Ovary (tissue), 9 donors: ENCODE results near the gene ASPA. TPM values are rescaled to one million over a fixed set of nuclear protein-coding genes. Genes with fewer than 3 reads are reported as not detected.
"Not testable (repeated sequence)": the region's sequence is repeated elsewhere in the genome, so short reads cannot be mapped to it uniquely, and the experiment has no call there.

Source experiments
- DNase-seq, 5 donors: peaks; one replicate each; pipeline ENCODE4 v3.0.0-alpha.2; 2019 to 2020
- H3K27ac ChIP-seq, 2 donors: fragments of 200-600 bp; one replicate each; pipeline versions ENCODE4 v1.5.1 to v1.8.0; 2019 to 2022
- H3K27me3 ChIP-seq: fragments of 200-600 bp; one replicate; pipeline ENCODE4 v1.8.0; 2022
- H3K36me3 ChIP-seq: fragments of 200-600 bp; sonication (generic); one replicate; pipeline ENCODE4 v1.5.1; 2019
- H3K4me1 ChIP-seq: one replicate; pipeline ENCODE4 v1.8.1; 2013; ENCODE audit warnings: mild to moderate bottlenecking, moderate library complexity; ENCODE audit not compliant: insufficient read depth
- H3K4me3 ChIP-seq: fragments of 200-600 bp; sonication (generic); one replicate; pipeline ENCODE4 v1.5.1; 2017
- H3K9me3 ChIP-seq, 2 donors: fragments of 200-600 bp in 1 of 2; sonication (generic) in 1 of 2; one replicate each; pipeline versions ENCODE4 v1.5.1 to v1.8.1; 2013 to 2019; ENCODE audit warnings: mild to moderate bottlenecking in 1 of 2, moderate library complexity in 1 of 2
- EP300 ChIP-seq: sonication (generic); formaldehyde crosslinking; IDR thresholded peaks from one replicate; pipeline ENCODE4 v1.6.1; 2017; ENCODE audit warnings: antibody characterized with exemption
- POLR2A ChIP-seq: fragments of 450-650 bp; IDR thresholded peaks from one replicate; pipeline ENCODE4 v1.6.1; 2017; ENCODE audit warnings: antibody characterized with exemption, mild to moderate bottlenecking, moderate library complexity
- WGBS, 3 donors: extraction: QIAGEN DNeasy Blood & Tissue Kit in 1 of 3; methylation state at CpG; one replicate each; pipeline versions ENCODE4 v1.1.5 to v1.1.7; 2013 to 2017; 5-methylcytosine and 5-hydroxymethylcytosine counted together
- intact Hi-C, 4 donors: fragments of 100-400 bp; cut with DNase I; formaldehyde crosslinking; loops; one replicate each; pipeline versions ENCODE4 v1.11.0 to v1.15.1; 2022 to 2023
- polyA plus RNA-seq, 2 donors: library from polyadenylated mRNA; stranded (reverse); fragments of 200-250 nt in 1 of 2; fragments of 350-450 nt in 1 of 2; fragmentation: Illumina TruSeq in 1 of 2; extraction: RNeasy Lipid Tissue Mini Kit (QIAGEN cat#74804) in 1 of 2; gene quantifications; one replicate each; pipeline ENCODE4 v1.2.3, GENCODE V29; 2013 to 2014
- total RNA-seq, 7 donors: library from RNA; depleted of rRNA in 2 of 7; stranded (reverse); fragments of >200 nt in 2 of 7; fragmentation: NEBNext Ultra II Directional in 3 of 7; extraction: Animal tissue kit (Norgen Biotek cat#: 25700) in 3 of 7; gene quantifications; one replicate each; pipeline versions ENCODE4 v1.1.0 to v1.2.4, GENCODE V29; 2016 to 2023
- TF ChIP-seq, protein P1 (sequence below), 3 donors: fragments of 450-650 bp in 2 of 3; fragments of 200-600 bp in 1 of 3; IDR thresholded peaks; one replicate each; pipeline versions ENCODE4 v1.5.1 to v1.8.0; 2016 to 2022; ENCODE audit warnings: antibody characterized with exemption in 3 of 3, mild to moderate bottlenecking in 1 of 3
- donor health status: DM: no; HTN: no; CAD: no; lungs with moderate emphysema.
- donor health status: DM: no; HTN: no; CAD: no.
- donor health status: Bipolar disorder and iron deficiency.
- donor health status: DM: yes; HTN: yes; CAD: no.
- donor health status: DM: no; HTN: no; CAD: no.
- donor health status: DM: yes; HTN: yes; CAD: no.

ASPA gene
- total and polyA plus RNA-seq, 9 donors: 0.46 to 10.3 (median 2.9) TPM

DNA sequence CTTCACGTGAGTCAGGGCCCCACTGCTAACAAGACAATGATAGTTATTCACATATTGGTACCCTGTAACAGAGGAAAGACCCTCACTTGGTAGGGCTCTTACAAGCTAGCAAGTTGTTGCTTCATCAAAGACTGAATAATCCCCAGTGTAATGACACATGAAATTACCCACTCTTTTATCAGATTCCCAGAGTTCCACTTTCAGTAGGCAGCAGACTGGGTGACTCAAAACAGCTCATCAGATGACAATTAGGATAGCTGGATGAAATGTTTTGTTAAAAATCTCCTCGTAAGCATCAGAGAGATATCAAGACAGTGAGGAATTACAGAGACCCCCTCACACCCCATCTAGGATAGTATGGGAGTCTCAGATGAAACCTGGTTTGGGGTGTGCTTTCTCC is 35.3 kb upstream of the ASPA start:
- Histone ChIP-seq H3K4me1 (no peaks in the 10 kb centered on the region), H3K9me3 (no peaks in the 10 kb centered on the region), H3K27me3 (no peaks in the 10 kb centered on the region), H3K36me3 (no peaks in the 10 kb centered on the region), H3K27ac (no peak overlapping the region), H3K4me3 (no peak overlapping the region)
- intact Hi-C loops: no loop called here
- TF ChIP-seq, protein P1, sequence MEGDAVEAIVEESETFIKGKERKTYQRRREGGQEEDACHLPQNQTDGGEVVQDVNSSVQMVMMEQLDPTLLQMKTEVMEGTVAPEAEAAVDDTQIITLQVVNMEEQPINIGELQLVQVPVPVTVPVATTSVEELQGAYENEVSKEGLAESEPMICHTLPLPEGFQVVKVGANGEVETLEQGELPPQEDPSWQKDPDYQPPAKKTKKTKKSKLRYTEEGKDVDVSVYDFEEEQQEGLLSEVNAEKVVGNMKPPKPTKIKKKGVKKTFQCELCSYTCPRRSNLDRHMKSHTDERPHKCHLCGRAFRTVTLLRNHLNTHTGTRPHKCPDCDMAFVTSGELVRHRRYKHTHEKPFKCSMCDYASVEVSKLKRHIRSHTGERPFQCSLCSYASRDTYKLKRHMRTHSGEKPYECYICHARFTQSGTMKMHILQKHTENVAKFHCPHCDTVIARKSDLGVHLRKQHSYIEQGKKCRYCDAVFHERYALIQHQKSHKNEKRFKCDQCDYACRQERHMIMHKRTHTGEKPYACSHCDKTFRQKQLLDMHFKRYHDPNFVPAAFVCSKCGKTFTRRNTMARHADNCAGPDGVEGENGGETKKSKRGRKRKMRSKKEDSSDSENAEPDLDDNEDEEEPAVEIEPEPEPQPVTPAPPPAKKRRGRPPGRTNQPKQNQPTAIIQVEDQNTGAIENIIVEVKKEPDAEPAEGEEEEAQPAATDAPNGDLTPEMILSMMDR (IDR thresholded peaks at IDR 0.05): no peak
- no peak for TF ChIP-seq POLR2A
- no peak for TF ChIP-seq EP300
- no peak for DNase-seq
- WGBS, 3 donors: 55 to 62% (median 61%) methylated on average over 2 of the region's 2 CpGs

DNA sequence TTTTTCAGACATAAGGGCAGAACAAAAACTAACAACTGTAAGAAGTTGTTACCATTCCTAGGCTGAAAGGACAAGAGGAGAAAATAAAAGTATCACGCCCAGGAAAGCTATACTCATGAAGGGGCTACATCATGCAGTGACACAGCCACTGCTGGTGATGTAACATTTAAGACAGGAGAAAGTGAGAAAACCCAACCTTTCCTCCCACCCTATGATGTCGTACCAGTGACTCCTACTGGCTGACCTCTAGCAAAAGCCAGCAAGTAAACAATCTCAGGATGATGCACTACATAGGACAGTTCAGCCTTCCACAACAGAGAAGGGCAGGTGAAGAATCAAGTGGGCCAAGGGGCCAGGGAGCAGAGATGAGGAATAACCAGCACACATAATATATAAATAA is 28.2 kb upstream of the ASPA start:
- Histone ChIP-seq H3K27ac (no peak overlapping the region), H3K9me3 (no peaks in the 10 kb centered on the region), H3K36me3 (no peaks in the 10 kb centered on the region), H3K27me3 (no peaks in the 10 kb centered on the region), H3K4me1 (no peaks in the 10 kb centered on the region), H3K4me3 (no peak overlapping the region)
- TF ChIP-seq, protein P1 (IDR thresholded peaks at IDR 0.05): no peak
- TF ChIP-seq EP300 (no peak), POLR2A (no peak)
- WGBS, 3 donors: 62 to 69% (median 65%) methylated on average over 2 of the region's 2 CpGs
- intact Hi-C loops: no loop called here
- no peak for DNase-seq

DNA sequence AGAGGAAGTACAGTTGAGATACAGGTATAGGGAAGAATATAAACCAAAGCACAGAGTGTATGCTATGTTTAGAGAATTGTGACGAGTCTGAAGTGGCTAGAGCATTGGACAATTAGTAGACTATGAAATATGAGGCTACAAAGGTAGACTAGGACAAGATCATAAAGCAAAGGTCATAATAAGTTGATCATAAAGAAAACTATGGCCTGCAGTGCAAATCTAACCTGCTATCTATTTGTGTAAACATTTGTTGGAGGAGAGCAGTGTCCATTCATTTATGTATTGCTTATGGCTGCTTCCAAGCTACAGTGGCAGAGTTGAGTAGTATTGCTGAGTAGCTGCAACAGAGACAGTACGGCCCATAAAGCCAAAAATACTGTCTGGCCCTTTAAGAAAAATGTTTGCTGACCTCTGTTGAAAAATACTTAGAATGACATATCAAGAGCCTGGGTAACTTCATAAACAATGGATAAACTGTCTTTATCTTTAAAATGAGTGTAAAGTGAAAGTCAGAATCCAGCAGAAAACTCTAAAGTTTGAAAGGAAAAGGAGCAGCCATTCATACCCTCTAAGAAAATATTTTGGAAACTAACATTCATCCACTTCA is 27.6 kb upstream of the ASPA start:
- TF ChIP-seq, protein P1 (IDR thresholded peaks at IDR 0.05): no peak
- no peak for TF ChIP-seq EP300
- no peak for TF ChIP-seq POLR2A
- H3K4me3 ChIP-seq: no peak overlapping the region
- H3K9me3 ChIP-seq: no peaks in the 10 kb centered on the region
- H3K36me3 ChIP-seq: no peaks in the 10 kb centered on the region
- 43 to 47% (median 44%) methylated on average over 2 of the region's 2 CpGs for WGBS, 3 donors
- H3K27me3 ChIP-seq: no peaks in the 10 kb centered on the region
- H3K27ac ChIP-seq: no peak overlapping the region
- DNase-seq: no peak
- H3K4me1 ChIP-seq: no peaks in the 10 kb centered on the region
- intact Hi-C loops: no loop called here

DNA sequence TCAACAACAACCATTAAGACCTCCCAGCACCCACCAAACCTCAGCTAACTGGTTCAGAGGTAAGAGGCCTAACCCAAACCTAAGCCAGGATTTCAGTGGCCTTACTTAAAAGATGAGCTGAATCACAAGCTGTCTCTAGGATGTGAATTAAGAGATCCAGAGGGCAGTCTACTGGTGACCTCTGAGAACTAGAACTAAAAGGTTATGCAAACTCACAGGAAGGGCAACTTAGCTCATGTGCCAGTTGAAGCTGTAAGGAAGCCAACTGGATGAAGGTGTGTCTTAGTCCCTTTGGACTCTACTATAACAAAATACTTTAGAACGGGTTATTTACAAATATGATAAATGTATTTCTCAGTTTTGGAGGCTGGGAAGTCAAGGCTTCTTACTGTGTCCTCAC is 9.4 kb upstream of the ASPA start:
- DNase-seq, H3K27me3 ChIP-seq, intact Hi-C loops, H3K4me1 ChIP-seq, H3K27ac ChIP-seq, H3K9me3 ChIP-seq, H3K4me3 ChIP-seq, H3K36me3 ChIP-seq: not testable (repeated sequence)
- 39 to 72% (median 60%) methylated on average over 1 of the region's 1 CpG for WGBS, 3 donors

DNA sequence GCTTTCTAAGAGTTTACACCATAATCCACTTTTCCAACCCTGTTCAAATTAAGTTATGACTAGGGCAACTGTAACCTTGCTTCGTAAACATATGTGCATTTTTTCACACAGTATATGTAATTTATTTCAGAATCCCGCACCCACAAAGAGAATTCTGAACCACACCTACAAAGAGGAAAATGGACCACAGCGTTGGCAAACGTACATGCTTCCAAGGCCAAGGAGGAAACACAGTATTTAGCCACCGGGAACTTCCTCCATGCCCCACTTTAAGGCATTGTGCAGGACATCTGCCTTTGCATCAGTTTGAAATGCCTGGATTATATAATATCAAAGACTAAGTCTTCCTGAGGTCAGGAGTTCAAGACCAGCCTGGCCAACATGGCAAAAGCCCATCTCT is 6.3 kb upstream of the ASPA start:
- Histone ChIP-seq H3K4me3 (no peak overlapping the region), H3K9me3 (no peaks in the 10 kb centered on the region), H3K4me1 (no peaks in the 10 kb centered on the region), H3K27ac (no peak overlapping the region), H3K27me3 (no peaks in the 10 kb centered on the region), H3K36me3 (no peaks in the 10 kb centered on the region)
- DNase-seq: no peak
- 61 to 74% (median 64%) methylated on average over 5 of the region's 5 CpGs for WGBS, 3 donors
- TF ChIP-seq EP300: no peak
- TF ChIP-seq POLR2A: no peak
- TF ChIP-seq, protein P1 (IDR thresholded peaks at IDR 0.05): no peak
- intact Hi-C loops: no loop called here
